ENCODE results near the gene LOXL3.

The LOXL3 gene, protein sequence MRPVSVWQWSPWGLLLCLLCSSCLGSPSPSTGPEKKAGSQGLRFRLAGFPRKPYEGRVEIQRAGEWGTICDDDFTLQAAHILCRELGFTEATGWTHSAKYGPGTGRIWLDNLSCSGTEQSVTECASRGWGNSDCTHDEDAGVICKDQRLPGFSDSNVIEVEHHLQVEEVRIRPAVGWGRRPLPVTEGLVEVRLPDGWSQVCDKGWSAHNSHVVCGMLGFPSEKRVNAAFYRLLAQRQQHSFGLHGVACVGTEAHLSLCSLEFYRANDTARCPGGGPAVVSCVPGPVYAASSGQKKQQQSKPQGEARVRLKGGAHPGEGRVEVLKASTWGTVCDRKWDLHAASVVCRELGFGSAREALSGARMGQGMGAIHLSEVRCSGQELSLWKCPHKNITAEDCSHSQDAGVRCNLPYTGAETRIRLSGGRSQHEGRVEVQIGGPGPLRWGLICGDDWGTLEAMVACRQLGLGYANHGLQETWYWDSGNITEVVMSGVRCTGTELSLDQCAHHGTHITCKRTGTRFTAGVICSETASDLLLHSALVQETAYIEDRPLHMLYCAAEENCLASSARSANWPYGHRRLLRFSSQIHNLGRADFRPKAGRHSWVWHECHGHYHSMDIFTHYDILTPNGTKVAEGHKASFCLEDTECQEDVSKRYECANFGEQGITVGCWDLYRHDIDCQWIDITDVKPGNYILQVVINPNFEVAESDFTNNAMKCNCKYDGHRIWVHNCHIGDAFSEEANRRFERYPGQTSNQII

GRCh38 chr2:74553892-74554819 is at the start of gene LOXL3, which contains the start of gene DOK1:
Gene LOXL3, minus strand, starts transcription at chr2:74553942. Its CDS starts 1,308 bp downstream, at chr2:74552634.
Gene DOK1, plus strand, starts transcription at chr2:74554720. Its CDS starts 35 bp downstream, at chr2:74554755.
- Histone ChIP-seq H3K9me3 (ENCODE audit: control insufficient read depth, insufficient read depth, low read length) (no peaks in the 10 kb centered on the region), H3K4me3 (ENCODE audit: low read length) (peak within 1 kb of the TSS; percentile 91), H3K4me2 (ENCODE audit: low read length) (peak within 1 kb of the TSS; percentile 87), H3K9me2 (replicated peaks; ENCODE audit: control insufficient read depth, low read length) (no peaks in the 10 kb centered on the region), H3K36me3 (ENCODE audit: control insufficient read depth, low read length) (peaks cover 13% of the 10 kb centered on the region), H3F3A (ENCODE audit: control insufficient read depth, insufficient read depth) (no peaks in the 10 kb centered on the region), H3K27ac (ENCODE audit: low read depth, low read length) (peak within 1 kb of the TSS; percentile 22; the same call in 1 of the 2 replicates), H4K20me1 (ENCODE audit: control insufficient read depth, insufficient read depth, low read depth, low read length) (no peaks in the 10 kb centered on the region; the same call in 1 of the 2 replicates), H3K79me2 (ENCODE audit: control insufficient read depth, low read length) (peaks cover 17% of the 10 kb centered on the region), H3K27me3 (ENCODE audit: control insufficient read depth, low read length) (peaks cover 19% of the 10 kb centered on the region), H3K4me1 (ENCODE audit: control insufficient read depth, low read length) (peaks cover 30% of the 10 kb centered on the region)
- no peak for TF ChIP-seq CTCF (IDR thresholded peaks at IDR 0.05; ENCODE audit: low read depth, low read length, poor library complexity, severe bottlenecking)
- no peak for TF ChIP-seq EZH2phosphoT487 (IDR thresholded peaks at IDR 0.05; ENCODE audit: borderline replicate concordance, low read length)

GRCh38 chr2:74602586-74603281 is 49.0 kb upstream of the LOXL3 start:
- no peak overlapping the region for H3K4me2 ChIP-seq (ENCODE audit: low read length)
- H3K4me1 ChIP-seq (ENCODE audit: control insufficient read depth, low read length): peaks cover 3% of the 10 kb centered on the region; the same call in 1 of the 2 replicates
- no peaks in the 10 kb centered on the region for H3K79me2 ChIP-seq (ENCODE audit: control insufficient read depth, low read length)
- H4K20me1 ChIP-seq (ENCODE audit: control insufficient read depth, insufficient read depth, low read depth, low read length): no peaks in the 10 kb centered on the region
- H3F3A ChIP-seq (ENCODE audit: control insufficient read depth, insufficient read depth): no peaks in the 10 kb centered on the region
- H3K4me3 ChIP-seq (ENCODE audit: low read length): no peak overlapping the region
- H3K9me2 ChIP-seq (replicated peaks; ENCODE audit: control insufficient read depth, low read length): no peaks in the 10 kb centered on the region
- H3K27me3 ChIP-seq (ENCODE audit: control insufficient read depth, low read length): peaks cover 36% of the 10 kb centered on the region
- TF ChIP-seq EZH2phosphoT487 (IDR thresholded peaks at IDR 0.05; ENCODE audit: borderline replicate concordance, low read length) (no peak), CTCF (IDR thresholded peaks at IDR 0.05; ENCODE audit: low read depth, low read length, poor library complexity, severe bottlenecking) (no peak)
- no peak overlapping the region for H3K27ac ChIP-seq (ENCODE audit: low read depth, low read length)
- H3K36me3 ChIP-seq (ENCODE audit: control insufficient read depth, low read length): no peaks in the 10 kb centered on the region
- no peaks in the 10 kb centered on the region for H3K9me3 ChIP-seq (ENCODE audit: control insufficient read depth, insufficient read depth, low read length)

DNA sequence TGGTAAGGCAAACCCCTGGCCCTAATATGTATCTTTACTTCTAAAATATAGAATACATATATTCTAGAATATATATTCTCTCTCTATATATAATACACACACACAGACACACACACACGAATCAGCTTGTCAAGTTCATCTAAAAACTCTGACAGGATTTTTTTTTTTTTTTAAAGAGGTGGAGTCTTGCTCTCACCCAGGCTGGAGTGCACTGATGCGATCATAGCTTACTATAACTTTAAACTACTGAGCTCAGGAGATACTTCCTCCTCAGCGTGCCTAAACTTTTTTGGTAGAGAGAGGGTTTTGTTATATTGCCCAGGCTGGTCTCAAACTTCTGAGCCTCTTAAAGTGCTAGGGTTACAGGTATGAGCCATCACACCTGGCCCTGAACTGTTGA is 45.9 kb upstream of the LOXL3 start:
- Histone ChIP-seq H3K27me3 (ENCODE audit: control insufficient read depth, low read length) (peaks cover 33% of the 10 kb centered on the region), H3K79me2 (ENCODE audit: control insufficient read depth, low read length) (no peaks in the 10 kb centered on the region), H3K36me3 (ENCODE audit: control insufficient read depth, low read length) (no peaks in the 10 kb centered on the region), H4K20me1 (ENCODE audit: control insufficient read depth, insufficient read depth, low read depth, low read length) (no peaks in the 10 kb centered on the region), H3K9me3 (ENCODE audit: control insufficient read depth, insufficient read depth, low read length) (no peaks in the 10 kb centered on the region), H3K4me2 (ENCODE audit: low read length) (no peak overlapping the region), H3K27ac (ENCODE audit: low read depth, low read length) (no peak overlapping the region), H3K4me1 (ENCODE audit: control insufficient read depth, low read length) (peaks cover 3% of the 10 kb centered on the region; the same call in 1 of the 2 replicates), H3F3A (ENCODE audit: control insufficient read depth, insufficient read depth) (no peaks in the 10 kb centered on the region), H3K4me3 (ENCODE audit: low read length) (no peak overlapping the region), H3K9me2 (replicated peaks; ENCODE audit: control insufficient read depth, low read length) (no peaks in the 10 kb centered on the region)
- TF ChIP-seq CTCF (IDR thresholded peaks at IDR 0.05; ENCODE audit: low read depth, low read length, poor library complexity, severe bottlenecking): no peak
- TF ChIP-seq EZH2phosphoT487 (IDR thresholded peaks at IDR 0.05; ENCODE audit: borderline replicate concordance, low read length): no peak

Data from DOHH2 (cell line).